SKM-1 treated with dmso at 0.1 percent for 144 hours (cell line): Measurements from ENCODE around the gene CCR4.
"Not testable (repeated sequence)": the region's sequence is repeated elsewhere in the genome, so short reads cannot be mapped to it uniquely, and the experiment has no call there.

Source experiments
- DNase-seq: peaks from one replicate; lab custom pipeline; 2025; ENCODE audit not compliant: unreplicated experiment; lab: John Stamatoyannopoulos, UW

The CCR4 gene

GRCh38 chr3:32950516-32950915 is 928 bp upstream of the CCR4 start:
- DNase-seq, result no peak

- DNase-seq, result no peak
Measured at GRCh38 chr3:32952369-32953077, 1.1 kb downstream of the CCR4 start.

GRCh38 chr3:32954506-32954905 is 3.1 kb downstream of the CCR4 start:
- DNase-seq, result no peak

- DNase-seq, result no peak
Measured at GRCh38 chr3:32956750-32957570, 5.5 kb downstream of the CCR4 start.

- DNase-seq, result no peak
Measured at GRCh38 chr3:32958509-32958908, 7.1 kb downstream of the CCR4 start.

- no peak for DNase-seq
Measured at GRCh38 chr3:32959371-32959770, 7.9 kb downstream of the CCR4 start.

- DNase-seq, result no peak
Measured at GRCh38 chr3:32960404-32961170, 9.1 kb downstream of the CCR4 start.

- no peak for DNase-seq
Measured at GRCh38 chr3:32961189-32961715, 9.8 kb downstream of the CCR4 start.

GRCh38 chr3:32963871-32964270 is 12.4 kb downstream of the CCR4 start:
- DNase-seq, result no peak

GRCh38 chr3:32964781-32965180 is 13.3 kb downstream of the CCR4 start:
- DNase-seq, result not testable (repeated sequence)

GRCh38 chr3:32965617-32966213 is 14.3 kb downstream of the CCR4 start:
- DNase-seq, result not testable (repeated sequence)

GRCh38 chr3:32966627-32967026 is 15.2 kb downstream of the CCR4 start:
- not testable (repeated sequence) for DNase-seq

GRCh38 chr3:32968166-32968919 is 16.9 kb downstream of the CCR4 start:
- no peak for DNase-seq

GRCh38 chr3:32968920-32969389 is 17.5 kb downstream of the CCR4 start:
- DNase-seq, result no peak

- no peak for DNase-seq
Measured at GRCh38 chr3:32969656-32970055, 18.2 kb downstream of the CCR4 start.

GRCh38 chr3:32971291-32971690 is 19.8 kb downstream of the CCR4 start:
- DNase-seq, result not testable (repeated sequence)

GRCh38 chr3:32972482-32973146 is 21.2 kb downstream of the CCR4 start:
- no peak for DNase-seq

GRCh38 chr3:32973982-32974381 is 22.5 kb downstream of the CCR4 start:
- no peak for DNase-seq

GRCh38 chr3:32975891-32976595 is 24.6 kb downstream of the CCR4 start:
- no peak for DNase-seq
